ENCODE results near the gene DTX3. TPM values are rescaled to one million over a fixed set of nuclear protein-coding genes. Genes with fewer than 3 reads are reported as not detected.

Gene DTX3
- total RNA-seq, 1 experiment from 2014 or later, result 67.5 TPM

GRCh38 chr12:57623811-57624390 lies 19.3 kb downstream of the DTX3 start:
- Histone ChIP-seq H3K56ac (ENCODE audit: insufficient read length, low read depth, low read length) (no peak overlapping the region), H4K8ac (replicated peaks; ENCODE audit: insufficient read length, low read depth, low read length) (no peak overlapping the region), H3K79me1 (ENCODE audit: insufficient read depth, low read depth, low read length, poor library complexity, severe bottlenecking) (no peaks in the 10 kb centered on the region), H3K27me3 (ENCODE audit: insufficient read depth, low read length) (peaks cover 95% of the 10 kb centered on the region), H3K23ac (ENCODE audit: insufficient read length, low read depth, low read length) (no peak overlapping the region), H3T11ph (ENCODE audit: low read length) (no peak overlapping the region), H3K4ac (ENCODE audit: low read depth, low read length) (no peak overlapping the region), H4K20me1 (ENCODE audit: control insufficient read depth, insufficient read depth, insufficient read length) (no peaks in the 10 kb centered on the region), H3K27ac (ENCODE audit: insufficient read length, low read depth, low read length) (no peak overlapping the region), H2BK12ac (ENCODE audit: insufficient read length, low read depth, low read length) (no peak overlapping the region), H3K14ac (ENCODE audit: insufficient read depth, low read length) (no peak overlapping the region), H3K9me3 (ENCODE audit: control insufficient read depth, low read depth, low read length) (no peaks in the 10 kb centered on the region), H3K18ac (ENCODE audit: insufficient read length, low read depth, low read length) (no peak overlapping the region), H3K4me2 (ENCODE audit: insufficient read depth, insufficient read length, low read length) (no peak overlapping the region), H3K9ac (ENCODE audit: extremely low read depth, insufficient read length, low read length) (no peak overlapping the region), H4K5ac (ENCODE audit: insufficient read length, low read depth, low read length) (no peak overlapping the region), H4K91ac (ENCODE audit: insufficient read length, low read depth, low read length) (no peak overlapping the region), H3K79me2 (ENCODE audit: insufficient read depth, low read length) (no peaks in the 10 kb centered on the region), H2BK120ac (ENCODE audit: low read depth, low read length, poor library complexity, severe bottlenecking) (no peak overlapping the region), H2AK5ac (ENCODE audit: insufficient read length, low read length) (no peak overlapping the region), H3K4me1 (ENCODE audit: insufficient read depth, low read length) (no peaks in the 10 kb centered on the region), H3K23me2 (ENCODE audit: insufficient read length, low read depth, low read length, poor library complexity, severe bottlenecking) (peaks cover 19% of the 10 kb centered on the region), H2BK5ac (ENCODE audit: insufficient read length, low read length) (no peak overlapping the region), H2AFZ (ENCODE audit: low read length) (no peak overlapping the region), H2BK15ac (ENCODE audit: low read depth, low read length) (no peak overlapping the region), H2BK20ac (ENCODE audit: low read depth, low read length, poor library complexity, severe bottlenecking) (no peak overlapping the region)
- Mint-ChIP-seq H3K4me1 (peaks cover 26 to 47% of the 10 kb centered on the region in 2 experiments), H3K9me3 (peaks cover 0 to 5% of the 10 kb centered on the region in 2 experiments; a peak in 3 of 5 replicates), H3K36me3 (ENCODE audit: insufficient read depth in 1 of 3, low read depth in 3 of 3) (no peaks in the 10 kb centered on the region; a peak in 3 of 7 replicates), H3K27me3 (ENCODE audit: low read depth) (peaks cover 97% of the 10 kb centered on the region), H3K4me3 (no peak overlapping the region), H3K27ac (no peak overlapping the region)
- no CpG with 5 or more reads among the region's 5 CpGs for WGBS (ENCODE audit: extremely low coverage, insufficient read length, low lambda C conversion rate)
- TF ChIP-seq, protein P1, sequence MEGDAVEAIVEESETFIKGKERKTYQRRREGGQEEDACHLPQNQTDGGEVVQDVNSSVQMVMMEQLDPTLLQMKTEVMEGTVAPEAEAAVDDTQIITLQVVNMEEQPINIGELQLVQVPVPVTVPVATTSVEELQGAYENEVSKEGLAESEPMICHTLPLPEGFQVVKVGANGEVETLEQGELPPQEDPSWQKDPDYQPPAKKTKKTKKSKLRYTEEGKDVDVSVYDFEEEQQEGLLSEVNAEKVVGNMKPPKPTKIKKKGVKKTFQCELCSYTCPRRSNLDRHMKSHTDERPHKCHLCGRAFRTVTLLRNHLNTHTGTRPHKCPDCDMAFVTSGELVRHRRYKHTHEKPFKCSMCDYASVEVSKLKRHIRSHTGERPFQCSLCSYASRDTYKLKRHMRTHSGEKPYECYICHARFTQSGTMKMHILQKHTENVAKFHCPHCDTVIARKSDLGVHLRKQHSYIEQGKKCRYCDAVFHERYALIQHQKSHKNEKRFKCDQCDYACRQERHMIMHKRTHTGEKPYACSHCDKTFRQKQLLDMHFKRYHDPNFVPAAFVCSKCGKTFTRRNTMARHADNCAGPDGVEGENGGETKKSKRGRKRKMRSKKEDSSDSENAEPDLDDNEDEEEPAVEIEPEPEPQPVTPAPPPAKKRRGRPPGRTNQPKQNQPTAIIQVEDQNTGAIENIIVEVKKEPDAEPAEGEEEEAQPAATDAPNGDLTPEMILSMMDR (conservative IDR thresholded peaks at IDR 0.05), result no peak
- DNase-seq, result no peak
